ENCODE data around the gene ALPK1. TPM values are rescaled to one million over a fixed set of nuclear protein-coding genes. Genes with fewer than 3 reads are reported as not detected.
"Not testable (repeated sequence)": the region's sequence is repeated elsewhere in the genome, so short reads cannot be mapped to it uniquely, and the experiment has no call there.

The ALPK1 gene
- total and polyA plus RNA-seq, 8 donors = 4.8 to 18.1 (median 6.5) TPM

DNA sequence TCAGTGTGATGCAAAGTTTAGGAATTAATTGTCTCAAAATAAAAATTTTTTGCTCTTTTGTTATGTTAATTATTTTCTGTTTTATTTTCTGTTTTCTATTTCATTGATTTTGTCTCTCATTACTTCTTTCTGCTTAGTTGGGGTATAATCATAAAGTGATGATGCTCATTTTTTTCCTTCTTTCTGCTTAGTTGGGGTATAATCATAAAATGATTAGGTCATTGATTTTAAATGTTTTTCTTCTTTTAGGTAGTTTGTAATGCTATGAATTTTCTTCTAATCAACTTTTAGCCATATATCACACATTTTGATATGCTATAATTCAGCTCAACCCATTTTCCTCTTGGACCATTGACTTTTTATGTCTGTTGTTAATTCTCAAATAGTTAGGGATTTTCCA lies 175.1 kb downstream of the ALPK1 start:
- no peaks in the 10 kb centered on the region for H3K9me3 ChIP-seq
- no peaks in the 10 kb centered on the region for H3K27me3 ChIP-seq
- TF ChIP-seq, protein P1, sequence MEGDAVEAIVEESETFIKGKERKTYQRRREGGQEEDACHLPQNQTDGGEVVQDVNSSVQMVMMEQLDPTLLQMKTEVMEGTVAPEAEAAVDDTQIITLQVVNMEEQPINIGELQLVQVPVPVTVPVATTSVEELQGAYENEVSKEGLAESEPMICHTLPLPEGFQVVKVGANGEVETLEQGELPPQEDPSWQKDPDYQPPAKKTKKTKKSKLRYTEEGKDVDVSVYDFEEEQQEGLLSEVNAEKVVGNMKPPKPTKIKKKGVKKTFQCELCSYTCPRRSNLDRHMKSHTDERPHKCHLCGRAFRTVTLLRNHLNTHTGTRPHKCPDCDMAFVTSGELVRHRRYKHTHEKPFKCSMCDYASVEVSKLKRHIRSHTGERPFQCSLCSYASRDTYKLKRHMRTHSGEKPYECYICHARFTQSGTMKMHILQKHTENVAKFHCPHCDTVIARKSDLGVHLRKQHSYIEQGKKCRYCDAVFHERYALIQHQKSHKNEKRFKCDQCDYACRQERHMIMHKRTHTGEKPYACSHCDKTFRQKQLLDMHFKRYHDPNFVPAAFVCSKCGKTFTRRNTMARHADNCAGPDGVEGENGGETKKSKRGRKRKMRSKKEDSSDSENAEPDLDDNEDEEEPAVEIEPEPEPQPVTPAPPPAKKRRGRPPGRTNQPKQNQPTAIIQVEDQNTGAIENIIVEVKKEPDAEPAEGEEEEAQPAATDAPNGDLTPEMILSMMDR (IDR thresholded peaks at IDR 0.05) = no peak
- H3K27ac ChIP-seq = no peak overlapping the region
- intact Hi-C loops (cut with DNase I) = no loop called here
- H3K36me3 ChIP-seq = no peaks in the 10 kb centered on the region
- no peaks in the 10 kb centered on the region for H3K4me1 ChIP-seq
- no peak for ATAC-seq
- no peak overlapping the region for H3K4me3 ChIP-seq
- no peak for FAIRE-seq
- no peak for DNase-seq

DNA sequence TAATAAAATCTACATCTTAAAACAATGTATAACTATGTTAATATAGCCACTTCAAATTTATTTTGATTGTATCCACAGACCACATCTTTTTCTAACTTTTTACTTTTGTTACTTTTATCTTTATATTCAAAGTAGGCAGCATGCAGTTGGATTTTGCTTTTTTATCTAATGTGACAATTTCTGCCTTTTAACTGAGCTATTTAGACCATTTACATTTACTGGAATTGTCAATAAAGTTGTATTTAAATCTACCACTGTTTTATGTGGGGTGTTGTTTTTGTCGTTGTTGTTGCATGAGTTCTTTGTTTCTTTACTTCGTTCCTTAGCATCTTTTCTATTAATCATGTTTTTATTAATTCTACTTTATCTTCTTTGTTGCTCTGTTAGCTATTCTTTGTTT lies 176.8 kb downstream of the ALPK1 start:
- H3K27ac ChIP-seq = no peak overlapping the region
- DNase-seq (no peak), FAIRE-seq (no peak), ATAC-seq (no peak)
- 68 to 85% methylated on average over 2 of the region's 2 CpGs for WGBS, 2 donors
- no peaks in the 10 kb centered on the region for H3K9me3 ChIP-seq
- H3K27me3 ChIP-seq = no peaks in the 10 kb centered on the region
- no peaks in the 10 kb centered on the region for H3K4me1 ChIP-seq
- no peaks in the 10 kb centered on the region for H3K36me3 ChIP-seq
- TF ChIP-seq, protein P1 (IDR thresholded peaks at IDR 0.05) = no peak
- no peak overlapping the region for H3K4me3 ChIP-seq
- intact Hi-C loops (cut with DNase I) = no loop called here

DNA sequence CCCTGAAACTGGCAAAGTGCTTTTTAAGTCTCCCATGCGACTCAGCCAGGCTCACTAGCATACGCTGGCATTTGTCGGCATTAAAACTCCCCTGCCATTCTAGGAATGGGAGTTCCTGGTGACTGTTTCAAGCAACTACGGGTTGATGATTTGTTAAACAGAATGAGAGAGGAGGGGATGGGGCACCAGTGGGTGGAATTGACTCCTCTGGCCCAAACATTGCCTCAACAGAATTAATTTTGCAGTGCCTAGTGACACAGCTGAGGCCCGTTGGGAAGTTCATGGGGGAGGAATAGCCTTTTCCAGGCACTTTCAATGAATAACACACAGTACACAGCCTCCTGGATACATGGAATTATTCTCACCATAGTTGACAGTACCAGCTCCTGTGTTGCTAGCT lies 188.8 kb downstream of the ALPK1 start:
- Histone ChIP-seq H3K36me3 (no peaks in the 10 kb centered on the region), H3K4me3 (no peak overlapping the region), H3K9me3 (no peaks in the 10 kb centered on the region), H3K27me3 (no peaks in the 10 kb centered on the region), H3K4me1 (no peaks in the 10 kb centered on the region), H3K27ac (no peak overlapping the region)
- intact Hi-C loops (cut with DNase I) = no loop called here
- WGBS, 2 donors = 62 to 74% methylated on average over 5 of the region's 5 CpGs
- ATAC-seq = no peak
- TF ChIP-seq, protein P1 (IDR thresholded peaks at IDR 0.05) = no peak
- no peak for FAIRE-seq
- DNase-seq = no peak

DNA sequence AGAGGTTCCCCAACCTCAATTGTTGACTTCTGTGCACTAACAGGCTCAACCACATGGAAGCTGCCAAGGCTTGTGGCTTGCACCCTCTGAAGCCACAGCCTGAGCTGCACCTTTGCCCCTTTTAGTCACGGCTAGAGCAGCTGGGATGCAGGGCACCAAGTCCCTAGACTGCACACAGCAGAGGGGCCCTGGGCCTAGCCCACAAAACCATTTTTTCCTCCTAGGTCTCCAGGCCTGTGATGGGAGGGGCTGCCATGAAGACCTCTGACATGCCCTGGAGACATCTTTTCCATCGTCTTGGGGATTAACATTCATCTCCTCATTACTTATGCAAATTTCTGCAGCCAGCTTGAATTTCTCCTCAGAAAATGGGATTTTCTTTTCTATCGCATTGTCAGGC lies 193.6 kb downstream of the ALPK1 start:
- 62 to 65% methylated on average over 3 of the region's 3 CpGs for WGBS, 2 donors
- DNase-seq; H3K36me3 ChIP-seq; H3K27ac ChIP-seq; H3K9me3 ChIP-seq; H3K27me3 ChIP-seq; FAIRE-seq; ATAC-seq; H3K4me3 ChIP-seq; intact Hi-C loops (cut with DNase I); H3K4me1 ChIP-seq: not testable (repeated sequence)

Other genes with a start within 250 kb of the ALPK1 start
- gene FAM241A, start 151.9 kb upstream of the ALPK1 start, total RNA-seq = 1 to 10 TPM in 1 of 6 donors, under 1 TPM in 5; 0.51 to 1.2 (median 0.76) TPM
- 1 to 10 TPM; 1.1 to 1.4 TPM for gene FAM241A, start 151.9 kb upstream of the ALPK1 start, polyA plus RNA-seq
- 10 to 100 TPM in 2 of 6 donors, 1 to 10 TPM in 4; 5.5 to 11.4 (median 8.9) TPM for gene AP1AR, start 65.6 kb upstream of the ALPK1 start, total RNA-seq
- gene AP1AR, start 65.6 kb upstream of the ALPK1 start, polyA plus RNA-seq = 1 to 10 TPM; 4.5 to 7.3 TPM
- gene TIFA, start 11.5 kb upstream of the ALPK1 start, total RNA-seq = 10 to 100 TPM; 18.6 to 31.2 (median 25.1) TPM
- 1 to 10 TPM; 4.6 to 7.3 TPM for gene TIFA, start 11.5 kb upstream of the ALPK1 start, polyA plus RNA-seq
- not detected for gene NEUROG2, start 218.8 kb downstream of the ALPK1 start, total RNA-seq
- not detected for gene NEUROG2, start 218.8 kb downstream of the ALPK1 start, polyA plus RNA-seq